PFSK-1 (cell line): ENCODE measurements around the gene OLAH.

ENCODE experiments used
- FOXP2 ChIP-seq: optimal IDR thresholded peaks from 2 replicates; pipeline ENCODE3; 2011; ENCODE audit warnings: borderline replicate concordance, control low read depth, inconsistent platforms; ENCODE audit not compliant: insufficient read depth; ENCODE audit errors: extremely low read length, extremely low read depth
- POLR2AphosphoS5 ChIP-seq: IDR thresholded peaks from 2 replicates; pipeline ENCODE4 v1.6.1; 2012; ENCODE audit warnings: low read depth, mild to moderate bottlenecking, control low read depth, low read length, moderate library complexity
- SIN3A ChIP-seq: IDR thresholded peaks from 2 replicates; pipeline ENCODE4 v1.6.1; 2012; ENCODE audit warnings: mild to moderate bottlenecking, low read length, moderate library complexity, borderline replicate concordance; ENCODE audit not compliant: insufficient read depth
- TAF1 ChIP-seq: IDR thresholded peaks from 2 replicates; pipeline ENCODE4 v1.6.1; 2012; ENCODE audit warnings: low read length, control low read depth, borderline replicate concordance; ENCODE audit not compliant: insufficient read depth
- TF ChIP-seq, protein P1 (sequence below), 2 experiments: IDR thresholded peaks; 2 replicates each; pipeline versions ENCODE4 v1.6.1 to v1.8.0; 2011 to 2012; ENCODE audit warnings: low read depth in 2 of 2, low read length in 2 of 2, control low read depth in 1 of 2, inconsistent platforms in 1 of 2, mild to moderate bottlenecking in 1 of 2, moderate library complexity in 1 of 2; ENCODE audit not compliant: insufficient read depth in 1 of 2

Gene OLAH

DNA sequence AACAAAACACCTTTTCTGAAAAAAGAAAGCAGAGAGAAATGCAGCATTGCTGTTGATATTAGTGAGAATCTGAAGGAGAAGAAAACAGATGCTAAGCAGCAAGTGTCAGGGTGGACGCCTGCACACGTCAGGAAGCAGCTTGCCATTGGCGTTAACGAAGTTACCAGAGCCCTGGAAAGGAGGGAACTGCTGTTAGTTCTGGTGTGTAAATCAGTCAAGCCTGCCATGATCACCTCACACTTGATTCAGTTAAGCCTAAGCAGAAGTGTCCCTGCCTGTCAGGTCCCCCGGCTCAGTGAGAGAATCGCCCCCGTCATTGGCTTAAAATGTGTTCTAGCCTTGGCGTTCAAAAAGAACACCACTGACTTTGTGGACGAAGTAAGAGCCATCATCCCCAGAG, 59.8 kb downstream of the OLAH start:
- TF ChIP-seq SIN3A, result no peak
- no peak for TF ChIP-seq POLR2AphosphoS5

DNA sequence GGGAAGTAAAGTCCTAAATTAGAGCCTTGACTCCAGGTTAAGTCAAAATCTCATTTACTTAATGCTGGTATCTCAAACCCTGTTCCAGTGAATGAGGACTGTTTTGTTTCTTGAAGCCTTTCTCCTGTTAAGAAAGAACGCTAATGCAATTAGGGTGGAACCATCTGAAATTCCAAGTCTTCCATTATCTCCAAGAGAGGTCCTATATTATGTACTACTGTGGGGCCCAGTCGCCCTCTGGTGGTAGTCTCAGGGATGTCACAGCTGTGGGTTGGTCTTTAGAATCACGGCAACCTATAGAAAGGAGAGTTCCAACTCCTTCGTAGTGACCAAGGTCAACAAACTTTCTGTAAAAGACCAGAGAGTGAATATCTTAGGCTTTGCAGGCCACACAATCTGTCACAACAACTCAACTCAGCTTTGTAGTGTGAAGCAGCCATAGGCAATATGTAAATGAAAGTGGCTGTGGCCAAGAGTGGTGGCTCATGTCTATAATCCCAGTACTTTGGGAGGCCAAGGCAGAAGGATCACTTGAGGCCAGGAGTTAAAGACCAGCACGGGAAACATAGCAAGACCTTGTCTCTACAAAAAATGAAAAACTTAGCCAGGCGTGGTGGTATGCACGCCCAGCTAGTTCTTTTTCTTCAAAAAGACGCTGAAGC, 62.7 kb downstream of the OLAH start:
- no peak for TF ChIP-seq FOXP2
- TF ChIP-seq POLR2AphosphoS5, result peak; percentile 13; the same call in 1 of the 2 replicates
- TF ChIP-seq, protein P1, sequence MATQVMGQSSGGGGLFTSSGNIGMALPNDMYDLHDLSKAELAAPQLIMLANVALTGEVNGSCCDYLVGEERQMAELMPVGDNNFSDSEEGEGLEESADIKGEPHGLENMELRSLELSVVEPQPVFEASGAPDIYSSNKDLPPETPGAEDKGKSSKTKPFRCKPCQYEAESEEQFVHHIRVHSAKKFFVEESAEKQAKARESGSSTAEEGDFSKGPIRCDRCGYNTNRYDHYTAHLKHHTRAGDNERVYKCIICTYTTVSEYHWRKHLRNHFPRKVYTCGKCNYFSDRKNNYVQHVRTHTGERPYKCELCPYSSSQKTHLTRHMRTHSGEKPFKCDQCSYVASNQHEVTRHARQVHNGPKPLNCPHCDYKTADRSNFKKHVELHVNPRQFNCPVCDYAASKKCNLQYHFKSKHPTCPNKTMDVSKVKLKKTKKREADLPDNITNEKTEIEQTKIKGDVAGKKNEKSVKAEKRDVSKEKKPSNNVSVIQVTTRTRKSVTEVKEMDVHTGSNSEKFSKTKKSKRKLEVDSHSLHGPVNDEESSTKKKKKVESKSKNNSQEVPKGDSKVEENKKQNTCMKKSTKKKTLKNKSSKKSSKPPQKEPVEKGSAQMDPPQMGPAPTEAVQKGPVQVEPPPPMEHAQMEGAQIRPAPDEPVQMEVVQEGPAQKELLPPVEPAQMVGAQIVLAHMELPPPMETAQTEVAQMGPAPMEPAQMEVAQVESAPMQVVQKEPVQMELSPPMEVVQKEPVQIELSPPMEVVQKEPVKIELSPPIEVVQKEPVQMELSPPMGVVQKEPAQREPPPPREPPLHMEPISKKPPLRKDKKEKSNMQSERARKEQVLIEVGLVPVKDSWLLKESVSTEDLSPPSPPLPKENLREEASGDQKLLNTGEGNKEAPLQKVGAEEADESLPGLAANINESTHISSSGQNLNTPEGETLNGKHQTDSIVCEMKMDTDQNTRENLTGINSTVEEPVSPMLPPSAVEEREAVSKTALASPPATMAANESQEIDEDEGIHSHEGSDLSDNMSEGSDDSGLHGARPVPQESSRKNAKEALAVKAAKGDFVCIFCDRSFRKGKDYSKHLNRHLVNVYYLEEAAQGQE (IDR thresholded peaks at IDR 0.05; ENCODE audit: insufficient read depth in 1 of 2, low read depth in 2 of 2, low read length in 2 of 2), result no peak
- TF ChIP-seq SIN3A, result no peak

DNA sequence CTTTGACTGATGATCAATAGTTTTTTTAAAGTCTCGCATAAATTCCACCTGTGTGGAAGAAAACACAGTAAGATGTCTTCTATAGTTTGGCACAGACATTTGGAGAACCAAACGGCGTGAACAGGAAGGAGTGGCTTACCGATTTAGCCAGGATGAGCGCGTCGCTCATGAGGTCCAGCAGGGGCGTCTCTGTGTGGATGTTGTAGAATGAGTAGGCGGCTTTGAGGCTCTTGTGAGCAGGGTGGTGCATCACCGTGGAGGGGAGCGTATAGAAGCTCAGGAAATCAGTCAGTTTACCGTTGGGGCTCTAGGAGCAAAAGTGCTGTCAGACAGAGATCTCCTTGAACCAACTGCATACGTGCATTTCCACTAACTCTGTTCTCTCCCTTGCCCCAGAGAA, 68.9 kb downstream of the OLAH start:
- no peak for TF ChIP-seq SIN3A
- TF ChIP-seq POLR2AphosphoS5, result no peak
- TF ChIP-seq, protein P1 (IDR thresholded peaks at IDR 0.05; ENCODE audit: insufficient read depth in 1 of 2, low read depth in 2 of 2, low read length in 2 of 2), result no peak
- no peak for TF ChIP-seq FOXP2
- TF ChIP-seq TAF1, result no peak

DNA sequence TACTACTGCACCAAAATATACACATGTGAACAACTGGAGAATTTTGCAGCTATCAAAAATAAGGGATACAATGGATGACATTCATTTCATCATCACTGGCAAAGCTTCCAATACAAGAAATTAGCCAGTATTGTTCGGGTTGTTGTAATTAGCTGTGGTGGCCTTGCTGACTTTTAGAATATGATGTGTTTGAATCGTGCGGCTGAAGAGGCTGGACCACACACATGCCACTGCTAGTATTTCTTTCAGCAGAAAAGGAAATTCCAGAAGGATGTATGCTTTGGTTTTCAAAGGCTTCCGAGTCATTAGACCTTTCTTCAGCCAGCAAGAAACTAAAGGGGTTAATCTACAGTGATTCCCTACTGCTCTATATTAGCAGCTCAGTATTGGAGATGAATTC, 70.0 kb downstream of the OLAH start:
- TF ChIP-seq, protein P1 (IDR thresholded peaks at IDR 0.05; ENCODE audit: insufficient read depth in 1 of 2, low read depth in 2 of 2, low read length in 2 of 2), result no peak
- no peak for TF ChIP-seq FOXP2
- TF ChIP-seq TAF1, result no peak
- TF ChIP-seq SIN3A, result no peak
- no peak for TF ChIP-seq POLR2AphosphoS5

DNA sequence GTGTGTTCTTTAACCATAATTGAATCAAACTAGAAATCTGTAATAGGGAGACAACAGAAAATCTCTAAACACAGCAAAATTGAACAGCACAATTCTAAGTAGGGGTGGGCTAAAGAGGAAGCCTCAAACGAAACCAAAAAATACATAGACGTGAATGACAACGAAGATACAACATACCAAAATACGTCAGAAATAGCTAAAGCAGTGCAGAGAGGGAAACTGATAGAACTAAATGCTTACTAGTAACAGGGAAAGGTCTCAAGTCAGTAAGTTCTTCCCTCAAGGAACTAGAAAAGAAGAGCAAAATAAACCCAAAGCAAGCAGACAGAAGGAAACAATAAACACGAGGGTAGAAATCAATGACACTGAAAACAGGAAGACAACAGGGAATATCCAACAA, 72.5 kb downstream of the OLAH start:
- TF ChIP-seq POLR2AphosphoS5 (no peak), FOXP2 (no peak), TAF1 (no peak), SIN3A (no peak)
- TF ChIP-seq, protein P1 (IDR thresholded peaks at IDR 0.05; ENCODE audit: insufficient read depth in 1 of 2, low read depth in 2 of 2, low read length in 2 of 2), result no peak
